ENCODE results near the gene KRT24.

GRCh38 chr17:40696651-40697072 lies 6.9 kb downstream of the KRT24 start:
- TF ChIP-seq, protein P1, sequence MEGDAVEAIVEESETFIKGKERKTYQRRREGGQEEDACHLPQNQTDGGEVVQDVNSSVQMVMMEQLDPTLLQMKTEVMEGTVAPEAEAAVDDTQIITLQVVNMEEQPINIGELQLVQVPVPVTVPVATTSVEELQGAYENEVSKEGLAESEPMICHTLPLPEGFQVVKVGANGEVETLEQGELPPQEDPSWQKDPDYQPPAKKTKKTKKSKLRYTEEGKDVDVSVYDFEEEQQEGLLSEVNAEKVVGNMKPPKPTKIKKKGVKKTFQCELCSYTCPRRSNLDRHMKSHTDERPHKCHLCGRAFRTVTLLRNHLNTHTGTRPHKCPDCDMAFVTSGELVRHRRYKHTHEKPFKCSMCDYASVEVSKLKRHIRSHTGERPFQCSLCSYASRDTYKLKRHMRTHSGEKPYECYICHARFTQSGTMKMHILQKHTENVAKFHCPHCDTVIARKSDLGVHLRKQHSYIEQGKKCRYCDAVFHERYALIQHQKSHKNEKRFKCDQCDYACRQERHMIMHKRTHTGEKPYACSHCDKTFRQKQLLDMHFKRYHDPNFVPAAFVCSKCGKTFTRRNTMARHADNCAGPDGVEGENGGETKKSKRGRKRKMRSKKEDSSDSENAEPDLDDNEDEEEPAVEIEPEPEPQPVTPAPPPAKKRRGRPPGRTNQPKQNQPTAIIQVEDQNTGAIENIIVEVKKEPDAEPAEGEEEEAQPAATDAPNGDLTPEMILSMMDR (IDR thresholded peaks at IDR 0.05; ENCODE audit: poor library complexity, severe bottlenecking): no peak
- TF ChIP-seq POLR2AphosphoS5 (IDR thresholded peaks at IDR 0.05): no peak
- TF ChIP-seq EZH2 (IDR thresholded peaks at IDR 0.05; ENCODE audit: borderline replicate concordance, insufficient read depth, low read length, poor library complexity, severe bottlenecking): no peak
- TF ChIP-seq TAF1 (IDR thresholded peaks at IDR 0.05; ENCODE audit: low read depth): no peak
- TF ChIP-seq EP300 (conservative IDR thresholded peaks at IDR 0.05; ENCODE audit: poor library complexity, severe bottlenecking): no peak
